DND-41 (cell line): Measurements from ENCODE around the gene HAUS5.

Experiments used
- ATAC-seq: fragments of 200-7000 bp; cut with Tn5 transposase; 3 replicates; pipeline ENCODE4 v1.9.1; 2021; ENCODE audit warnings: low read depth; ENCODE audit not compliant: insufficient read depth
- DNase-seq: peaks from one replicate; pipeline ENCODE4 v3.0.0-alpha.2; 2020
- H2AFZ ChIP-seq: 2 replicates; pipeline ENCODE4 v1.6.0; 2012; ENCODE audit warnings: low read depth, low read length
- H3K27ac ChIP-seq: 2 replicates; pipeline ENCODE4 v1.5.1; 2012; ENCODE audit warnings: low read length, inconsistent platforms
- H3K27me3 ChIP-seq: fragments of 200-600 bp; sonication (generic); 2 replicates; pipeline ENCODE4 v1.6.0; 2012; ENCODE audit warnings: low read length, mild to moderate bottlenecking, inconsistent platforms; ENCODE audit not compliant: insufficient read depth, poor library complexity
- H3K36me3 ChIP-seq: 2 replicates; pipeline ENCODE4 v1.5.1; 2012; ENCODE audit warnings: low read length, inconsistent platforms; ENCODE audit not compliant: insufficient read depth
- H3K4me1 ChIP-seq: 2 replicates; pipeline ENCODE4 v1.5.1; 2012; ENCODE audit warnings: mild to moderate bottlenecking, low read length; ENCODE audit not compliant: insufficient read depth
- H3K4me2 ChIP-seq: 2 replicates; pipeline ENCODE4 v1.6.0; 2012; ENCODE audit warnings: mild to moderate bottlenecking, moderate library complexity, low read length, inconsistent platforms; ENCODE audit not compliant: insufficient read depth
- H3K4me3 ChIP-seq, 2 experiments: fragments of 200-600 bp in 1 of 2; shearing (Covaris generic) in 1 of 2; 2 replicates each; pipeline ENCODE4 v1.5.1; 2012 to 2016; ENCODE audit warnings: inconsistent platforms in 2 of 2, low read length in 2 of 2, mild to moderate bottlenecking in 2 of 2, low read depth in 1 of 2, moderate library complexity in 1 of 2
- H3K79me2 ChIP-seq: 2 replicates; pipeline ENCODE4 v1.6.0; 2012; ENCODE audit warnings: low read length, inconsistent platforms; ENCODE audit not compliant: insufficient read depth
- H3K9ac ChIP-seq: 2 replicates; pipeline ENCODE4 v1.6.0; 2012; ENCODE audit warnings: low read depth, mild to moderate bottlenecking, inconsistent platforms, low read length, moderate library complexity
- H3K9me3 ChIP-seq: 2 replicates; pipeline ENCODE4 v1.5.1; 2012; ENCODE audit warnings: low read length, moderate library complexity, mild to moderate bottlenecking, inconsistent platforms; ENCODE audit not compliant: insufficient read depth, severe bottlenecking
- H4K20me1 ChIP-seq: 2 replicates; pipeline ENCODE4 v1.6.0; 2012; ENCODE audit warnings: low read length; ENCODE audit not compliant: insufficient read depth
- CTCF ChIP-seq: IDR thresholded peaks from 2 replicates; pipeline ENCODE4 v1.5.1; 2012; ENCODE audit warnings: borderline replicate concordance, low read length, moderate library complexity, mild to moderate bottlenecking; ENCODE audit not compliant: poor library complexity, severe bottlenecking; ENCODE audit errors: extremely low read depth
- EZH2 ChIP-seq: IDR thresholded peaks from 3 replicates; pipeline ENCODE4 v1.6.1; 2012; ENCODE audit warnings: borderline replicate concordance, low read depth, mild to moderate bottlenecking, moderate library complexity, low read length, inconsistent platforms; ENCODE audit not compliant: severe bottlenecking

The HAUS5 gene

GRCh38 chr19:35620001-35620400, 7.5 kb downstream of the HAUS5 start:
- H3K4me2 ChIP-seq: no peak overlapping the region
- no peak overlapping the region for H3K4me3 ChIP-seq
- no peak overlapping the region for H3K9ac ChIP-seq
- H3K9me3 ChIP-seq: no peaks in the 10 kb centered on the region
- no peak for TF ChIP-seq CTCF
- no peak for TF ChIP-seq EZH2
- no peaks in the 10 kb centered on the region for H3K79me2 ChIP-seq
- H3K27me3 ChIP-seq: no peaks in the 10 kb centered on the region
- no peak overlapping the region for H2AFZ ChIP-seq
- peaks cover 43% of the 10 kb centered on the region for H3K36me3 ChIP-seq
- no peaks in the 10 kb centered on the region for H3K4me1 ChIP-seq
- H3K27ac ChIP-seq: no peak overlapping the region
- DNase-seq: no peak
- no peak for ATAC-seq
- H4K20me1 ChIP-seq: no peaks in the 10 kb centered on the region

- H3K27me3 ChIP-seq: no peaks in the 10 kb centered on the region
- H3K4me3 ChIP-seq: no peak overlapping the region
- H3K9ac ChIP-seq: no peak overlapping the region
- H3K79me2 ChIP-seq: no peaks in the 10 kb centered on the region
- H3K4me2 ChIP-seq: no peak overlapping the region
- H3K27ac ChIP-seq: no peak overlapping the region
- TF ChIP-seq CTCF: no peak
- TF ChIP-seq EZH2: no peak
- H3K4me1 ChIP-seq: no peaks in the 10 kb centered on the region
- no peak for DNase-seq
- H3K36me3 ChIP-seq: peaks cover 32% of the 10 kb centered on the region
- H2AFZ ChIP-seq: no peak overlapping the region
- H3K9me3 ChIP-seq: no peaks in the 10 kb centered on the region
- ATAC-seq: no peak
- H4K20me1 ChIP-seq: no peaks in the 10 kb centered on the region
Observed at GRCh38 chr19:35621708-35622107, 9.2 kb downstream of the HAUS5 start.

- Histone ChIP-seq H3K4me1 (peaks cover 3% of the 10 kb centered on the region), H3K9ac (no peak overlapping the region), H3K9me3 (no peaks in the 10 kb centered on the region), H3K79me2 (no peaks in the 10 kb centered on the region), H3K27me3 (no peaks in the 10 kb centered on the region), H3K36me3 (peaks cover 23% of the 10 kb centered on the region), H2AFZ (no peak overlapping the region), H3K4me3 (no peak overlapping the region), H3K4me2 (no peak overlapping the region), H4K20me1 (no peaks in the 10 kb centered on the region), H3K27ac (no peak overlapping the region)
- DNase-seq (no peak), ATAC-seq (no peak)
- TF ChIP-seq CTCF (no peak), EZH2 (no peak)
Observed at GRCh38 chr19:35622750-35623149, 10.2 kb downstream of the HAUS5 start.

- no peaks in the 10 kb centered on the region for H3K79me2 ChIP-seq
- no peak overlapping the region for H2AFZ ChIP-seq
- DNase-seq (no peak), ATAC-seq (no peak)
- peaks cover 16% of the 10 kb centered on the region for H3K36me3 ChIP-seq
- peaks cover 9% of the 10 kb centered on the region for H3K4me1 ChIP-seq
- H3K27ac ChIP-seq: no peak overlapping the region
- no peaks in the 10 kb centered on the region for H3K9me3 ChIP-seq
- no peak for TF ChIP-seq EZH2
- TF ChIP-seq CTCF: no peak
- no peak overlapping the region for H3K4me2 ChIP-seq
- H3K27me3 ChIP-seq: no peaks in the 10 kb centered on the region
- no peaks in the 10 kb centered on the region for H4K20me1 ChIP-seq
- no peak overlapping the region for H3K9ac ChIP-seq
- H3K4me3 ChIP-seq: no peak overlapping the region
Observed at GRCh38 chr19:35623327-35624010, 10.9 kb downstream of the HAUS5 start.
